Heart left ventricle (tissue), 16 donors: ENCODE measurements around the gene CRP. TPM values are rescaled to one million over a fixed set of nuclear protein-coding genes. Genes with fewer than 3 reads are reported as not detected.
A peak's percentile ranks its signal among the peaks of the same experiment; 100 is the strongest.

Experiments used
- ATAC-seq, 4 donors: fragments of 200-7000 bp; cut with Tn5 transposase; one replicate each; pipeline ENCODE4 v1.9.1; 2020 to 2022; ENCODE audit warnings: moderate library complexity in 4 of 4, mild to moderate bottlenecking in 3 of 4, moderate number of reproducible peaks in 1 of 4
- DNase-seq, 5 donors: peaks; one replicate each; pipeline ENCODE4 v3.0.0-alpha.2; 2020
- H3K27ac ChIP-seq, 12 donors: fragments of 200-600 bp; sonication (generic) in 4 of 12; one replicate each; pipeline versions ENCODE4 v1.5.0 to v1.8.0; 2016 to 2022; ENCODE audit warnings: mild to moderate bottlenecking in 2 of 12
- H3K27me3 ChIP-seq, 9 donors: fragments of 200-600 bp; sonication (generic) in 2 of 9; one replicate each; pipeline versions ENCODE4 v1.5.1 to v1.8.0; 2016 to 2022; ENCODE audit warnings: mild to moderate bottlenecking in 3 of 9
- H3K36me3 ChIP-seq, 9 donors: fragments of 200-600 bp; sonication (generic) in 2 of 9; one replicate each; pipeline versions ENCODE4 v1.5.0 to v1.8.0; 2018 to 2022; ENCODE audit warnings: mild to moderate bottlenecking in 2 of 9
- H3K4me1 ChIP-seq, 12 donors: fragments of 200-600 bp; sonication (generic) in 4 of 12; one replicate each; pipeline versions ENCODE4 v1.5.0 to v1.8.0; 2016 to 2022; ENCODE audit warnings: mild to moderate bottlenecking in 3 of 12
- H3K4me3 ChIP-seq, 12 donors: fragments of 200-600 bp; sonication (generic) in 4 of 12; one replicate each; pipeline versions ENCODE4 v1.5.0 to v1.8.0; 2017 to 2022; ENCODE audit warnings: mild to moderate bottlenecking in 9 of 12, moderate library complexity in 4 of 12
- H3K9me3 ChIP-seq, 12 donors: fragments of 200-600 bp; sonication (generic) in 4 of 12; one replicate each; pipeline versions ENCODE4 v1.5.0 to v1.8.0; 2016 to 2022; ENCODE audit warnings: mild to moderate bottlenecking in 1 of 12
- CTCF ChIP-seq, 12 donors: fragments of 200-600 bp; sonication (generic) in 4 of 12; IDR thresholded peaks; one replicate each; pipeline versions ENCODE4 v1.5.0 to v1.8.0; 2018 to 2022; ENCODE audit warnings: antibody characterized with exemption in 12 of 12, mild to moderate bottlenecking in 5 of 12
- POLR2A ChIP-seq, 2 donors: fragments of 450-650 bp; IDR thresholded peaks; one replicate each; pipeline ENCODE4 v1.6.1; 2017; ENCODE audit warnings: antibody characterized with exemption in 2 of 2, mild to moderate bottlenecking in 2 of 2, moderate library complexity in 2 of 2
- WGBS, 4 donors: extraction: QIAGEN DNeasy Blood & Tissue Kit in 2 of 4; methylation state at CpG; one replicate each; pipeline versions ENCODE4 v1.1.5 to v1.1.7; 2013 to 2018; 5-methylcytosine and 5-hydroxymethylcytosine counted together
- intact Hi-C, 10 donors: fragments of 100-400 bp; cut with DNase I; formaldehyde crosslinking; loops; one replicate each; pipeline versions ENCODE4 v1.11.1 to v1.14.2; 2022
- polyA plus RNA-seq, 2 donors: library from polyadenylated mRNA; stranded (reverse); fragments of 200-250 nt; gene quantifications; one replicate each; pipeline ENCODE4 v1.2.3, GENCODE V29; 2013
- total RNA-seq, 9 donors: library from RNA; depleted of rRNA in 2 of 9; stranded (reverse); fragments of >200 nt in 2 of 9; fragmentation: NEBNext Ultra II Directional in 3 of 9; extraction: Animal tissue kit (Norgen Biotek cat#: 25700) in 3 of 9; gene quantifications; one replicate each; pipeline versions ENCODE4 v1.1.0 to v1.2.4, GENCODE V29; 2016 to 2023
- donor health status: ischemic (EF 13 %, LVEDD 7.1; RV severe dilation, severe dysfunction).
- donor health status: healthy with polysubstance abuse.
- donor health status: DM: no; HTN: yes; CAD: no.
- donor health status: DM: no; HTN: no; CAD: no.
- donor health status: ischemic (EF 25% LVEDD 6.9; RV normal size, moderate dysfunction).
- donor health status: ischemic (EF 25% LVEDD 5.7; RV mildly dilated, moderate dysfunction).
- donor health status: healthy.
- donor health status: DM: yes; HTN: yes; CAD: no.
- donor health status: ischemic (EF 35%, LVEDD 5.7; RV mildly dilated, moderate dysfunction).
- donor health status: nonischemic (EF 11% LVEDD 7.7; RV severe dilation, severe dysfunction).
- donor health status: DM: yes; HTN: yes; CAD: no.
- donor health status: PGD.
- donor health status: ischemic (EF 29% LVEDD 5.4; RV normal size, mild dysfunction).
- donor health status: nonischemic (EF 23%, LVEDD 6.1; RV moderate dilation, normal function).

Gene CRP
- total and polyA plus RNA-seq, 11 donors = 0.12 to 0.35 (median 0.32) TPM; not detected in 7

DNA sequence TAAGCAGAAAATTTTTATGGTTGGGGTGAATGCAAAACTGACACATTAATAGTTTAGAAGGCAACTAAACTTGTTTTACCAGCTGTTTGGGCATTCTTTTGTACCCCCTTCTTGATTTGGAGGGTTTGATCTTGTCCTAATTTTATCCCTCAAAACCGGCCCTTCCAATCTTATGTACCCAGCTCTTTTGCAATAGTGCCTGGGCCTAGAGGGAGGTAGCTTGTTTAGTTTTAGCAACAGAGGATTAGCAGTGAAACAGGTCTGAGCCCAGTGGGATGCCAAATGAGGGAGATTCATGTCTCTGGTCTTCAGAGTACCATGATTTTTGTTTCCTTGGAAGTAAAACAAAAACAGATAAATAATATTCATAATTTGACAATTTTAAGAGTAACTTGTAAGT, 45.1 kb downstream of the CRP start:
- Histone ChIP-seq H3K9me3 (peaks cover 0 to 10% (median 2%) of the 10 kb centered on the region in 12 donors), H3K27ac (no peak overlapping the region), H3K4me3 (no peak overlapping the region), H3K4me1 (peaks cover 0 to 4% (median 0%) of the 10 kb centered on the region in 12 donors), H3K36me3 (no peaks in the 10 kb centered on the region), H3K27me3 (no peaks in the 10 kb centered on the region)
- 40 to 71% (median 52%) methylated on average over 1 of the region's 1 CpG for WGBS, 4 donors
- intact Hi-C loops = loop anchor here in 1 of 10 donors (10.0 kb wide), 1 partner anchor 85 kb away; no protein-coding TSS in a partner anchor
- no peak for TF ChIP-seq POLR2A (IDR thresholded peaks at IDR 0.05)
- no peak for ATAC-seq
- no peak for DNase-seq

GRCh38 chr1:159668739-159669138, 45.6 kb downstream of the CRP start:
- H3K36me3 ChIP-seq = no peaks in the 10 kb centered on the region
- no peak overlapping the region for H3K27ac ChIP-seq
- intact Hi-C loops = loop anchor here in 1 of 10 donors (10.0 kb wide), 1 partner anchor 86 kb away; no protein-coding TSS in a partner anchor
- TF ChIP-seq POLR2A (IDR thresholded peaks at IDR 0.05) (no peak), CTCF (IDR thresholded peaks at IDR 0.05) (no peak)
- no peak overlapping the region for H3K4me3 ChIP-seq
- no peak for DNase-seq
- WGBS, 4 donors = 77 to 89% (median 87%) methylated on average over 3 of the region's 3 CpGs
- no peak for ATAC-seq
- peaks cover 0 to 16% (median 6%) of the 10 kb centered on the region in 12 donors for H3K9me3 ChIP-seq
- H3K4me1 ChIP-seq = peaks cover 0 to 5% (median 0%) of the 10 kb centered on the region in 12 donors
- no peaks in the 10 kb centered on the region for H3K27me3 ChIP-seq

GRCh38 chr1:159664247-159664646, 50.1 kb downstream of the CRP start:
- ATAC-seq (no peak), DNase-seq (no peak)
- Histone ChIP-seq H3K4me3 (no peak overlapping the region), H3K36me3 (no peaks in the 10 kb centered on the region), H3K4me1 (peaks cover 0 to 11% (median 0%) of the 10 kb centered on the region in 12 donors), H3K9me3 (peaks cover 0 to 30% (median 13%) of the 10 kb centered on the region in 12 donors), H3K27ac (peak overlapping the region in 1 of 12 donors; percentile 78), H3K27me3 (no peaks in the 10 kb centered on the region)
- 81 to 84% (median 83%) methylated on average over 3 of the region's 3 CpGs for WGBS, 4 donors
- no peak for TF ChIP-seq POLR2A (IDR thresholded peaks at IDR 0.05)
- TF ChIP-seq CTCF (IDR thresholded peaks at IDR 0.05) = no peak
- intact Hi-C loops = loop anchor here in 1 of 10 donors (10.0 kb wide), 1 partner anchor 91 kb away; no protein-coding TSS in a partner anchor

GRCh38 chr1:159663552-159663951, 50.8 kb downstream of the CRP start:
- H3K27me3 ChIP-seq = no peaks in the 10 kb centered on the region
- peaks cover 0 to 11% (median 0%) of the 10 kb centered on the region in 12 donors for H3K4me1 ChIP-seq
- intact Hi-C loops = loop anchor here in 1 of 10 donors (10.0 kb wide), 1 partner anchor 91 kb away; no protein-coding TSS in a partner anchor
- H3K4me3 ChIP-seq = no peak overlapping the region
- TF ChIP-seq POLR2A (IDR thresholded peaks at IDR 0.05) (no peak), CTCF (IDR thresholded peaks at IDR 0.05) (no peak)
- H3K9me3 ChIP-seq = peaks cover 0 to 30% (median 13%) of the 10 kb centered on the region in 12 donors
- ATAC-seq (no peak), DNase-seq (no peak)
- peak overlapping the region in 1 of 12 donors; percentile 78 for H3K27ac ChIP-seq
- H3K36me3 ChIP-seq = no peaks in the 10 kb centered on the region
- WGBS, 4 donors = 57 to 62% (median 58%) methylated on average over 2 of the region's 2 CpGs

Other genes with a start within 250 kb of the CRP start
- not detected for gene OR10J5, start 178.6 kb downstream of the CRP start, total RNA-seq
- gene OR10J5, start 178.6 kb downstream of the CRP start, polyA plus RNA-seq = not detected
- not detected for gene APCS, start 126.8 kb downstream of the CRP start, total RNA-seq
- gene APCS, start 126.8 kb downstream of the CRP start, polyA plus RNA-seq = under 1 TPM in 1 of 2 donors, not detected in 1; 0.08 TPM
- gene DUSP23, start 66.4 kb upstream of the CRP start, total RNA-seq = 10 to 100 TPM in 8 of 9 donors, 1 to 10 TPM in 1; 10.0 to 30.3 (median 18.8) TPM
- gene DUSP23, start 66.4 kb upstream of the CRP start, polyA plus RNA-seq = 10 to 100 TPM; 36.6 to 59.2 TPM
- 1 to 10 TPM in 2 of 9 donors, under 1 TPM in 1, not detected in 6; 0.21 to 2.0 (median 1.9) TPM for gene FCRL6, start 87.8 kb upstream of the CRP start, total RNA-seq
- gene FCRL6, start 87.8 kb upstream of the CRP start, polyA plus RNA-seq = not detected
- 10 to 100 TPM in 1 of 9 donors, 1 to 10 TPM in 7, under 1 TPM in 1; 0.79 to 44.9 (median 1.8) TPM for gene SLAMF8, start 112.3 kb upstream of the CRP start, total RNA-seq
- gene SLAMF8, start 112.3 kb upstream of the CRP start, polyA plus RNA-seq = 1 to 10 TPM in 1 of 2 donors, under 1 TPM in 1; 0.50 to 1.5 TPM
- gene VSIG8, start 148.1 kb upstream of the CRP start, total RNA-seq = not detected
- under 1 TPM in 1 of 2 donors, not detected in 1; 0.27 TPM for gene VSIG8, start 148.1 kb upstream of the CRP start, polyA plus RNA-seq
- gene CFAP45, start 185.6 kb upstream of the CRP start, total RNA-seq = 1 to 10 TPM in 1 of 9 donors, under 1 TPM in 6, not detected in 2; 0.31 to 1.8 (median 0.62) TPM
- 1 to 10 TPM in 1 of 2 donors, under 1 TPM in 1; 0.29 to 1.3 TPM for gene CFAP45, start 185.6 kb upstream of the CRP start, polyA plus RNA-seq
- gene TAGLN2, start 210.9 kb upstream of the CRP start, total RNA-seq = 100 to 1,000 TPM in 5 of 9 donors, 10 to 100 TPM in 4; 84.3 to 246 (median 131) TPM
- 100 to 1,000 TPM; 113 to 226 TPM for gene TAGLN2, start 210.9 kb upstream of the CRP start, polyA plus RNA-seq
- gene IGSF9, start 231.0 kb upstream of the CRP start, total RNA-seq = 1 to 10 TPM in 1 of 9 donors, under 1 TPM in 3, not detected in 5; 0.10 to 4.8 (median 0.12) TPM
- under 1 TPM in 1 of 2 donors, not detected in 1; 0.06 TPM for gene IGSF9, start 231.0 kb upstream of the CRP start, polyA plus RNA-seq
- gene SLAMF9, start 239.6 kb upstream of the CRP start, total RNA-seq = under 1 TPM in 1 of 9 donors, not detected in 8; 0.88 TPM
- gene SLAMF9, start 239.6 kb upstream of the CRP start, polyA plus RNA-seq = under 1 TPM in 1 of 2 donors, not detected in 1; 0.24 TPM